Liver (tissue), 9 donors: ENCODE data around the gene SKOR2. TPM values are rescaled to one million over a fixed set of nuclear protein-coding genes. Genes with fewer than 3 reads are reported as not detected.

Experiments used
- DNase-seq: peaks from one replicate; pipeline ENCODE4 v3.0.0-alpha.2; 2017; ENCODE audit warnings: low spot score
- H3K27ac ChIP-seq, 2 donors: one replicate each; pipeline ENCODE4 v1.7.0; 2013; ENCODE audit warnings: inconsistent platforms in 2 of 2, low read length in 2 of 2, control low read depth in 1 of 2, low read depth in 1 of 2, mild to moderate bottlenecking in 1 of 2
- H3K27me3 ChIP-seq, 4 donors: one replicate each; pipeline versions ENCODE4 v1.6.1 to v1.7.0; 2013; ENCODE audit warnings: low read length in 3 of 4, inconsistent platforms in 1 of 4, mild to moderate bottlenecking in 1 of 4, moderate library complexity in 1 of 4; ENCODE audit not compliant: control insufficient read depth in 4 of 4, insufficient read depth in 4 of 4
- H3K36me3 ChIP-seq, 4 donors: one replicate each; pipeline versions ENCODE4 v1.6.1 to v1.7.0; 2013; ENCODE audit warnings: low read length in 3 of 4, mild to moderate bottlenecking in 3 of 4, low read depth in 1 of 4, moderate library complexity in 1 of 4; ENCODE audit not compliant: control insufficient read depth in 4 of 4, insufficient read depth in 3 of 4
- H3K4me1 ChIP-seq, 4 donors: one replicate each; pipeline versions ENCODE4 v1.6.1 to v1.7.0; 2013; ENCODE audit warnings: low read length in 3 of 4, mild to moderate bottlenecking in 3 of 4, moderate library complexity in 1 of 4; ENCODE audit not compliant: control insufficient read depth in 4 of 4, insufficient read depth in 4 of 4
- H3K4me3 ChIP-seq, 3 donors: one replicate each; pipeline versions ENCODE4 v1.6.1 to v1.7.0; 2013; ENCODE audit warnings: low read length in 3 of 3, control low read depth in 1 of 3, low read depth in 1 of 3, mild to moderate bottlenecking in 1 of 3
- H3K9ac ChIP-seq, 2 donors: one replicate each; pipeline ENCODE4 v1.7.0; 2013; ENCODE audit warnings: low read length in 2 of 2, mild to moderate bottlenecking in 2 of 2, moderate library complexity in 2 of 2, control low read depth in 1 of 2, low read depth in 1 of 2
- H3K9me3 ChIP-seq, 4 donors: one replicate each; pipeline versions ENCODE4 v1.6.1 to v1.7.0; 2013; ENCODE audit warnings: low read length in 3 of 4; ENCODE audit not compliant: control insufficient read depth in 4 of 4
- CTCF ChIP-seq: fragments of 150-350 bp; IDR thresholded peaks from 2 replicates; pipeline ENCODE4 v1.5.1; 2017; ENCODE audit warnings: improper control_type of control experiment, low read depth, low read length; ENCODE audit not compliant: missing input control
- EGR1 ChIP-seq, 2 donors: IDR thresholded peaks; 2 replicates each; pipeline ENCODE4 v1.6.1; 2016 to 2018; ENCODE audit warnings: antibody characterized with exemption in 2 of 2, low read depth in 2 of 2
- FOXA1 ChIP-seq: IDR thresholded peaks from 2 replicates; pipeline ENCODE4 v1.6.1; 2016; ENCODE audit warnings: antibody characterized with exemption
- GABPA ChIP-seq, 2 donors: IDR thresholded peaks in 1 of 2; conservative IDR thresholded peaks in 1 of 2; 2 replicates each; pipeline ENCODE4 v1.6.1; 2016; ENCODE audit warnings: antibody characterized with exemption in 2 of 2, mild to moderate bottlenecking in 1 of 2, moderate library complexity in 1 of 2
- HNF4A ChIP-seq, 2 donors: conservative IDR thresholded peaks; 2 replicates each; pipeline ENCODE4 v1.6.1; 2016; ENCODE audit warnings: antibody characterized with exemption in 2 of 2, mild to moderate bottlenecking in 2 of 2
- HNF4G ChIP-seq: IDR thresholded peaks from 2 replicates; pipeline ENCODE4 v1.6.1; 2016; ENCODE audit warnings: antibody characterized with exemption
- JUND ChIP-seq, 2 donors: IDR thresholded peaks; 2 replicates each; pipeline ENCODE4 v1.6.1; 2016; ENCODE audit warnings: antibody characterized with exemption in 2 of 2
- RAD21 ChIP-seq, 2 donors: IDR thresholded peaks; 2 replicates each; pipeline ENCODE4 v1.6.1; 2016; ENCODE audit warnings: antibody characterized with exemption in 2 of 2, mild to moderate bottlenecking in 2 of 2
- RXRA ChIP-seq, 2 donors: IDR thresholded peaks; 2 replicates each; pipeline ENCODE4 v1.6.1; 2017 to 2018; ENCODE audit warnings: antibody characterized with exemption in 2 of 2, mild to moderate bottlenecking in 1 of 2
- SP1 ChIP-seq: IDR thresholded peaks from 2 replicates; pipeline ENCODE4 v1.6.1; 2018; ENCODE audit warnings: antibody characterized with exemption, mild to moderate bottlenecking
- TAF1 ChIP-seq: conservative IDR thresholded peaks from 2 replicates; pipeline ENCODE4 v1.6.1; 2016; ENCODE audit warnings: antibody characterized with exemption, mild to moderate bottlenecking
- WGBS: extraction: QIAGEN DNeasy Blood & Tissue Kit; methylation state at CpG from one replicate; pipeline ENCODE4 v1.1.7; 2013; 5-methylcytosine and 5-hydroxymethylcytosine counted together
- polyA plus RNA-seq, 2 donors: library from polyadenylated mRNA; stranded (reverse) in 1 of 2; unstranded in 1 of 2; fragments of 200-250 nt in 1 of 2; fragments of >200 nt in 1 of 2; fragmentation: Nextera tagmentation in 1 of 2; extraction: Ambion mirVana in 1 of 2; gene quantifications; one replicate each; pipeline versions ENCODE4 v1.2.1 to v1.2.3, GENCODE V29; 2013 to 2015
- total RNA-seq, 2 donors: library from RNA; depleted of rRNA; stranded (reverse); fragments of >200 nt; gene quantifications; one replicate each; pipeline ENCODE4 v1.2.3, GENCODE V29; 2014
- TF ChIP-seq, protein P1 (sequence below): IDR thresholded peaks from 2 replicates; pipeline ENCODE4 v1.6.1; 2016; ENCODE audit warnings: antibody characterized with exemption
- TF ChIP-seq, protein P2 (sequence below): IDR thresholded peaks from 2 replicates; pipeline ENCODE4 v1.6.1; 2016; ENCODE audit warnings: antibody characterized with exemption
- TF ChIP-seq, protein P3 (sequence below): IDR thresholded peaks from 2 replicates; pipeline ENCODE4 v1.6.1; 2016; ENCODE audit warnings: antibody characterized with exemption, mild to moderate bottlenecking
- donor health status: healthy.
- donor health status: healthy.
- donor health status: healthy.
- donor health status: healthy.
- donor health status: healthy.

Gene SKOR2
- total and polyA plus RNA-seq, 4 donors: not detected

DNA sequence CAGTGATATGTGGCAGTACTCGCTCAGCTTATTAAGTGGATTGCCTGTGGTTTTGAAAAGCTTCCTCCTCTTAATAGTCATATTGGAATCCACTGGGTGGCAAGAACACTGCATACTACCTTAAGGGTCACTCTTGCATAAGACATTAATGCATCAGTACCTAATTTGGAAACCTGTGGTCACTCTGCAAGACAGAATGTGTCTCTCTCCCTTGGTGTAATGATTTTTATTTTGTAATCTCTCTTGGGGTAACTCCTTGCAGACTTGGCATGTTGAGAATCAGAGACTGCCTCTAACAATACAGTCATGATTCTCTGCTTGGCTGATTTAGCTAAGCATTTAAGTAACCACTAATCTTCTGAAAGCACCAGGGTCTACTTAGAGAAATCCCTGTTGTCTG lies 42.3 kb downstream of the SKOR2 start:
- Histone ChIP-seq H3K27me3 (peaks cover 0 to 7% (median 0%) of the 10 kb centered on the region in 4 donors), H3K36me3 (no peaks in the 10 kb centered on the region), H3K9ac (no peak overlapping the region), H3K4me3 (no peak overlapping the region), H3K4me1 (no peaks in the 10 kb centered on the region), H3K9me3 (no peaks in the 10 kb centered on the region), H3K27ac (no peak overlapping the region)
- DNase-seq: no peak
- WGBS: 75% methylated on average over 1 of the region's 1 CpG
- TF ChIP-seq HNF4G: no peak

DNA sequence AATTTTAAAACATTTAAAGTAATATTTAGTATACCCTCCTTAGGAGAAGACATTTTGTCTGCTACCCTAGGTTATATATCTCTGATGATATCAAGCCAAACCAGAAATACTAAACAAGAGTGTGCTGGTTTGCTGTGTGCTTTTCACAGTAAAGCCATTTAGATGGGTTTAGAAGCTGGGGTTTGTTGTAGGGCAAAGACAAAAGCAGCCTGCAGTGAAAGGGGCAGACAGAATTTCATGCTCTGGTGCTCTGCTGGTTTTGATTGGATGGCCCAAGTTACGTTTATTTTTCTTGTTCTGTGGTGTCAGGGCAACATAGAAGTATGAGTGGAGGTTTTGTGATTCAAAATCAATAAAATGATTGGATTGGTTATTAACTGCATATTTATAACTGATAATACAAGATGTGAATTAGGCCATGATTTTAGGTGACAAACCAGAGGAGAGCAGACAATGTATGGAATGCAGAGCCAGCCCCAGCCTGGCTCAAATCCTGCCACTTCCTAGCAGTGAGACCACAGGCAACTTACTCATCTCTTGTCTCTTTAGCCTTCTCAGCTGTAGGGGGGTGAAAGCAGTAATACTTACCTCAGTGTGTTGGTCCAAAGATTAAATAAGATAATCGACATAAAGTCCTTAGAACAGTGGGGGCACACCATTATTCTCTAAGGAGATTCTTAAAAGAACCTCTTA lies 44.4 kb downstream of the SKOR2 start:
- Histone ChIP-seq H3K27me3 (peaks cover 0 to 5% (median 0%) of the 10 kb centered on the region in 4 donors), H3K9me3 (no peaks in the 10 kb centered on the region), H3K4me3 (no peak overlapping the region), H3K9ac (no peak overlapping the region), H3K27ac (no peak overlapping the region), H3K36me3 (no peaks in the 10 kb centered on the region), H3K4me1 (no peaks in the 10 kb centered on the region)
- TF ChIP-seq SP1: no peak
- TF ChIP-seq JUND (IDR thresholded peaks at IDR 0.05): no peak
- no peak for TF ChIP-seq TAF1
- TF ChIP-seq EGR1 (IDR thresholded peaks at IDR 0.05; ENCODE audit: low read depth in 2 of 2): no peak
- TF ChIP-seq GABPA (IDR thresholded peaks at IDR 0.05 in 1 of 2, conservative IDR thresholded peaks at IDR 0.05 in 1 of 2): no peak
- TF ChIP-seq HNF4G: no peak
- TF ChIP-seq, protein P1, sequence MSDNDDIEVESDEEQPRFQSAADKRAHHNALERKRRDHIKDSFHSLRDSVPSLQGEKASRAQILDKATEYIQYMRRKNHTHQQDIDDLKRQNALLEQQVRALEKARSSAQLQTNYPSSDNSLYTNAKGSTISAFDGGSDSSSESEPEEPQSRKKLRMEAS: no peak
- TF ChIP-seq, protein P2, sequence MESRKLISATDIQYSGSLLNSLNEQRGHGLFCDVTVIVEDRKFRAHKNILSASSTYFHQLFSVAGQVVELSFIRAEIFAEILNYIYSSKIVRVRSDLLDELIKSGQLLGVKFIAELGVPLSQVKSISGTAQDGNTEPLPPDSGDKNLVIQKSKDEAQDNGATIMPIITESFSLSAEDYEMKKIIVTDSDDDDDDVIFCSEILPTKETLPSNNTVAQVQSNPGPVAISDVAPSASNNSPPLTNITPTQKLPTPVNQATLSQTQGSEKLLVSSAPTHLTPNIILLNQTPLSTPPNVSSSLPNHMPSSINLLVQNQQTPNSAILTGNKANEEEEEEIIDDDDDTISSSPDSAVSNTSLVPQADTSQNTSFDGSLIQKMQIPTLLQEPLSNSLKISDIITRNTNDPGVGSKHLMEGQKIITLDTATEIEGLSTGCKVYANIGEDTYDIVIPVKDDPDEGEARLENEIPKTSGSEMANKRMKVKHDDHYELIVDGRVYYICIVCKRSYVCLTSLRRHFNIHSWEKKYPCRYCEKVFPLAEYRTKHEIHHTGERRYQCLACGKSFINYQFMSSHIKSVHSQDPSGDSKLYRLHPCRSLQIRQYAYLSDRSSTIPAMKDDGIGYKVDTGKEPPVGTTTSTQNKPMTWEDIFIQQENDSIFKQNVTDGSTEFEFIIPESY: no peak
- TF ChIP-seq RAD21 (IDR thresholded peaks at IDR 0.05): no peak
- TF ChIP-seq, protein P3, sequence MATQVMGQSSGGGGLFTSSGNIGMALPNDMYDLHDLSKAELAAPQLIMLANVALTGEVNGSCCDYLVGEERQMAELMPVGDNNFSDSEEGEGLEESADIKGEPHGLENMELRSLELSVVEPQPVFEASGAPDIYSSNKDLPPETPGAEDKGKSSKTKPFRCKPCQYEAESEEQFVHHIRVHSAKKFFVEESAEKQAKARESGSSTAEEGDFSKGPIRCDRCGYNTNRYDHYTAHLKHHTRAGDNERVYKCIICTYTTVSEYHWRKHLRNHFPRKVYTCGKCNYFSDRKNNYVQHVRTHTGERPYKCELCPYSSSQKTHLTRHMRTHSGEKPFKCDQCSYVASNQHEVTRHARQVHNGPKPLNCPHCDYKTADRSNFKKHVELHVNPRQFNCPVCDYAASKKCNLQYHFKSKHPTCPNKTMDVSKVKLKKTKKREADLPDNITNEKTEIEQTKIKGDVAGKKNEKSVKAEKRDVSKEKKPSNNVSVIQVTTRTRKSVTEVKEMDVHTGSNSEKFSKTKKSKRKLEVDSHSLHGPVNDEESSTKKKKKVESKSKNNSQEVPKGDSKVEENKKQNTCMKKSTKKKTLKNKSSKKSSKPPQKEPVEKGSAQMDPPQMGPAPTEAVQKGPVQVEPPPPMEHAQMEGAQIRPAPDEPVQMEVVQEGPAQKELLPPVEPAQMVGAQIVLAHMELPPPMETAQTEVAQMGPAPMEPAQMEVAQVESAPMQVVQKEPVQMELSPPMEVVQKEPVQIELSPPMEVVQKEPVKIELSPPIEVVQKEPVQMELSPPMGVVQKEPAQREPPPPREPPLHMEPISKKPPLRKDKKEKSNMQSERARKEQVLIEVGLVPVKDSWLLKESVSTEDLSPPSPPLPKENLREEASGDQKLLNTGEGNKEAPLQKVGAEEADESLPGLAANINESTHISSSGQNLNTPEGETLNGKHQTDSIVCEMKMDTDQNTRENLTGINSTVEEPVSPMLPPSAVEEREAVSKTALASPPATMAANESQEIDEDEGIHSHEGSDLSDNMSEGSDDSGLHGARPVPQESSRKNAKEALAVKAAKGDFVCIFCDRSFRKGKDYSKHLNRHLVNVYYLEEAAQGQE: no peak
- TF ChIP-seq HNF4A (conservative IDR thresholded peaks at IDR 0.05): no peak
- no peak for TF ChIP-seq FOXA1
- no peak for TF ChIP-seq CTCF
- no peak for TF ChIP-seq RXRA (IDR thresholded peaks at IDR 0.05)
- 56% methylated on average over 2 of the region's 2 CpGs for WGBS
- no peak for DNase-seq
